K562 (cell line): ENCODE data around the gene SP2. TPM values are rescaled to one million over a fixed set of nuclear protein-coding genes. Genes with fewer than 3 reads are reported as not detected.

ENCODE experiments used
- CBX8 ChIP-seq: fragments of 200-600 bp; sonication (generic); IDR thresholded peaks from 2 replicates; pipeline ENCODE4 v1.6.1; 2012; ENCODE audit warnings: borderline replicate concordance, mixed run types, low read depth, mild to moderate bottlenecking, moderate library complexity, mixed read lengths, low read length, control low read depth, inconsistent platforms; ENCODE audit not compliant: poor library complexity, severe bottlenecking; ENCODE audit errors: extremely low read depth
- EP400 ChIP-seq: fragments of 450-650 bp; IDR thresholded peaks from 2 replicates; pipeline ENCODE4 v1.6.1; 2017; ENCODE audit warnings: antibody characterized with exemption, mild to moderate bottlenecking, moderate library complexity
- FOXJ3 ChIP-seq: sonication (generic); formaldehyde crosslinking; IDR thresholded peaks from 2 replicates; pipeline ENCODE4 v1.4.0; 2020; ENCODE audit warnings: mild to moderate bottlenecking, missing genetic modification reagents
- KLF1 ChIP-seq: fragments of 450-650 bp; IDR thresholded peaks from 2 replicates; pipeline ENCODE4 v1.6.1; 2016; ENCODE audit warnings: missing genetic modification characterization, missing compliant biosample characterization
- MTF1 ChIP-seq: fragments of 250-450 bp; sonication (Bioruptor Pico); IDR thresholded peaks from 2 replicates; pipeline ENCODE4 v1.9.0; 2021; ENCODE audit warnings: moderate library complexity, mild to moderate bottlenecking, inconsistent platforms, borderline replicate concordance
- NR2C1 ChIP-seq, 2 experiments: fragments of 450-650 bp; IDR thresholded peaks; 2 replicates each; pipeline ENCODE4 v1.6.1; 2017; ENCODE audit warnings: mild to moderate bottlenecking in 2 of 2, antibody characterized with exemption in 1 of 2, inconsistent platforms in 1 of 2, missing compliant biosample characterization in 1 of 2, missing genetic modification characterization in 1 of 2
- PBX2 ChIP-seq, 2 experiments: IDR thresholded peaks in 1 of 2; conservative IDR thresholded peaks in 1 of 2; 2 replicates each; pipeline ENCODE4 v1.6.1; 2016; ENCODE audit warnings: low read depth in 2 of 2, mild to moderate bottlenecking in 1 of 2, missing compliant biosample characterization in 1 of 2, missing genetic modification characterization in 1 of 2, moderate library complexity in 1 of 2
- RBM22 ChIP-seq: fragments of 200-400 bp; formaldehyde crosslinking; IDR thresholded peaks from 2 replicates; pipeline ENCODE4 v1.6.1; 2018; ENCODE audit warnings: low read length, low read depth; ENCODE audit not compliant: poor library complexity, severe bottlenecking
- SUPT5H ChIP-seq: fragments of 450-650 bp; IDR thresholded peaks from 2 replicates; pipeline ENCODE4 v1.6.1; 2016
- UBTF ChIP-seq, 2 experiments: IDR thresholded peaks; 2 replicates each; pipeline ENCODE4 v1.6.1; 2012; ENCODE audit warnings: improper control_type of control experiment in 2 of 2, low read depth in 2 of 2, low read length in 2 of 2, borderline replicate concordance in 1 of 2
- ZBTB2 ChIP-seq: fragments of 450-650 bp; IDR thresholded peaks from 2 replicates; pipeline ENCODE4 v1.6.1; 2016; ENCODE audit warnings: antibody characterized with exemption
- ZNF263 ChIP-seq: sonication (generic); formaldehyde crosslinking; IDR thresholded peaks from 2 replicates; pipeline ENCODE4 v1.8.0; 2022; ENCODE audit warnings: mild to moderate bottlenecking, missing genetic modification reagents, borderline replicate concordance
- ZNF512 ChIP-seq: IDR thresholded peaks from 2 replicates; pipeline ENCODE4 v1.6.1; 2016; ENCODE audit warnings: missing genetic modification characterization, missing compliant biosample characterization
- ZNF75A ChIP-seq: fragments of 450-650 bp; formaldehyde crosslinking; IDR thresholded peaks from 2 replicates; pipeline ENCODE4 v1.4.0; 2020; ENCODE audit warnings: mild to moderate bottlenecking
- polyA plus RNA-seq, 8 experiments: library from polyadenylated mRNA; depleted of rRNA in 4 of 8; stranded (reverse) in 5 of 8; unstranded in 3 of 8; fragments of >200 nt; fragmentation: Nextera tagmentation in 2 of 8; fragmentation: Illumina TruSeq in 1 of 8; extraction: Ambion mirVana in 2 of 8; extraction: Trizol in 1 of 8; gene quantifications; 2 replicates each; pipeline versions ENCODE4 v1.2.1 to v1.2.3, GENCODE V29; 2011 to 2014; ENCODE audit warnings: inconsistent platforms in 1 of 8, missing spikeins in 1 of 8
- total RNA-seq, 7 experiments: library from RNA; depleted of rRNA in 6 of 7; stranded (reverse); fragments of >200 nt in 6 of 7; fragmentation: Illumina TruSeq in 2 of 7; extraction: Trizol in 2 of 7; gene quantifications; 2 replicates each; pipeline versions ENCODE4 v1.2.1 to v1.2.3, GENCODE V29; 2011 to 2021; ENCODE audit warnings: low replicate concordance in 1 of 7
- TF ChIP-seq, protein P1 (sequence below): fragments of 450-650 bp; formaldehyde crosslinking; IDR thresholded peaks from 2 replicates; pipeline ENCODE4 v1.4.0; 2020; ENCODE audit warnings: mild to moderate bottlenecking, moderate library complexity

The SP2 gene
- total and polyA plus RNA-seq, 9 of the 15 experiments (the other 6 are each of a cell fraction or from before 2014, with no cell fraction given), result 0.77 to 22.3 (median 2.3) TPM

GRCh38 chr17:47850692-47851573, 45.1 kb upstream of the SP2 start, which contains the start of gene SP6 (continued):
- no peak for TF ChIP-seq NR2C1 (IDR thresholded peaks at IDR 0.05)
- TF ChIP-seq NR2C1 (tag; IDR thresholded peaks at IDR 0.05), result peak; percentile 10; the same call in 1 of the 2 replicates
- TF ChIP-seq PBX2 (CRISPR knock-in tag; IDR thresholded peaks at IDR 0.05; ENCODE audit: low read depth), result no peak
- TF ChIP-seq PBX2 (tag; conservative IDR thresholded peaks at IDR 0.05; ENCODE audit: low read depth), result no peak
- no peak for TF ChIP-seq KLF1 (tag)
- TF ChIP-seq CBX8, result no peak
- TF ChIP-seq FOXJ3 (CRISPR knock-in tag), result no peak
- TF ChIP-seq ZNF263 (CRISPR knock-in tag), result peak; percentile 72; the same call in 1 of the 2 replicates
- peak; percentile 51; the same call in 1 of the 2 replicates for TF ChIP-seq SUPT5H
- TF ChIP-seq MTF1 (CRISPR knock-in tag), result no peak
- TF ChIP-seq EP400, result no peak
- TF ChIP-seq, protein P1, sequence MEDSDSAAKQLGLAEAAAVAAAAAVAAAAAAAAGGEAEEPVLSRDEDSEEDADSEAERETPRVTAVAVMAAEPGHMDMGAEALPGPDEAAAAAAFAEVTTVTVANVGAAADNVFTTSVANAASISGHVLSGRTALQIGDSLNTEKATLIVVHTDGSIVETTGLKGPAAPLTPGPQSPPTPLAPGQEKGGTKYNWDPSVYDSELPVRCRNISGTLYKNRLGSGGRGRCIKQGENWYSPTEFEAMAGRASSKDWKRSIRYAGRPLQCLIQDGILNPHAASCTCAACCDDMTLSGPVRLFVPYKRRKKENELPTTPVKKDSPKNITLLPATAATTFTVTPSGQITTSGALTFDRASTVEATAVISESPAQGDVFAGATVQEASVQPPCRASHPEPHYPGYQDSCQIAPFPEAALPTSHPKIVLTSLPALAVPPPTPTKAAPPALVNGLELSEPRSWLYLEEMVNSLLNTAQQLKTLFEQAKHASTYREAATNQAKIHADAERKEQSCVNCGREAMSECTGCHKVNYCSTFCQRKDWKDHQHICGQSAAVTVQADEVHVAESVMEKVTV (CRISPR knock-in tag), result no peak
- TF ChIP-seq RBM22, result peak; percentile 36
- no peak for TF ChIP-seq ZNF512 (tag)
- no peak for TF ChIP-seq ZBTB2
- TF ChIP-seq ZNF75A (CRISPR knock-in tag), result no peak
- TF ChIP-seq UBTF (IDR thresholded peaks at IDR 0.05; ENCODE audit: borderline replicate concordance in 1 of 2, low read depth in 2 of 2, low read length in 2 of 2), result peak; percentile 94
